Tibial nerve (tissue), 4 donors: ENCODE measurements around the gene MARCHF3. TPM values are rescaled to one million over a fixed set of nuclear protein-coding genes. Genes with fewer than 3 reads are reported as not detected.

Experiments
- DNase-seq, 2 donors: peaks; one replicate each; pipeline ENCODE4 v3.0.0-alpha.2; 2019; ENCODE audit warnings: low spot score in 2 of 2
- H3K27ac ChIP-seq, 4 donors: fragments of 200-600 bp; sonication (generic) in 3 of 4; one replicate each; pipeline ENCODE4 v1.5.1; 2017 to 2019; ENCODE audit warnings: mild to moderate bottlenecking in 1 of 4
- H3K27me3 ChIP-seq, 2 donors: fragments of 200-600 bp; sonication (generic) in 1 of 2; one replicate each; pipeline versions ENCODE4 v1.5.1 to v1.6.0; 2017 to 2019
- H3K36me3 ChIP-seq, 3 donors: fragments of 200-600 bp; sonication (generic); one replicate each; pipeline ENCODE4 v1.5.1; 2018 to 2019
- H3K4me1 ChIP-seq, 4 donors: fragments of 200-600 bp; sonication (generic) in 3 of 4; one replicate each; pipeline ENCODE4 v1.5.1; 2017 to 2019
- H3K4me3 ChIP-seq, 4 donors: fragments of 200-600 bp; sonication (generic) in 3 of 4; one replicate each; pipeline ENCODE4 v1.5.1; 2017 to 2019; ENCODE audit warnings: mild to moderate bottlenecking in 1 of 4, moderate library complexity in 1 of 4
- H3K9me3 ChIP-seq, 4 donors: fragments of 200-600 bp; sonication (generic) in 3 of 4; one replicate each; pipeline ENCODE4 v1.5.1; 2017 to 2019
- CTCF ChIP-seq, 5 experiments: fragments of 200-600 bp in 3 of 5; fragments of 450-650 bp in 2 of 5; sonication (generic) in 3 of 5; IDR thresholded peaks; one replicate each; pipeline ENCODE4 v1.5.1; 2016 to 2019; ENCODE audit warnings: antibody characterized with exemption in 5 of 5, mild to moderate bottlenecking in 3 of 5, moderate library complexity in 2 of 5
- EP300 ChIP-seq, 2 donors: sonication (generic); formaldehyde crosslinking; IDR thresholded peaks; one replicate each; pipeline ENCODE4 v1.6.1; 2017; ENCODE audit warnings: antibody characterized with exemption in 2 of 2, mild to moderate bottlenecking in 1 of 2
- POLR2A ChIP-seq, 2 donors: fragments of 450-650 bp; IDR thresholded peaks; one replicate each; pipeline ENCODE4 v1.6.1; 2017; ENCODE audit warnings: antibody characterized with exemption in 2 of 2, mild to moderate bottlenecking in 2 of 2, moderate library complexity in 2 of 2
- whole genome bisulfite sequencing, 2 donors: methylation state at CpG; one replicate each; pipeline ENCODE4 v1.1.5; 2018; 5-methylcytosine and 5-hydroxymethylcytosine counted together
- total RNA-seq, 4 donors: library from RNA; depleted of rRNA; stranded (reverse); fragments of >200 nt; gene quantifications; one replicate each; pipeline ENCODE4 v1.1.0, GENCODE V29; 2016

MARCHF3 gene
- total RNA-seq, 4 donors from 2014 or later = 1.8 to 8.7 (median 4.7) TPM

- H3K9me3 ChIP-seq = no peaks in the 10 kb centered on the region
- no peak for DNase-seq
- no peak overlapping the region for H3K27ac ChIP-seq
- H3K27me3 ChIP-seq = no peaks in the 10 kb centered on the region
- 87 to 93% methylated on average over 13 of the region's 13 CpGs for WGBS, 2 donors
- H3K4me1 ChIP-seq = no peaks in the 10 kb centered on the region
- TF ChIP-seq EP300 (IDR thresholded peaks at IDR 0.05) (no peak), CTCF (IDR thresholded peaks at IDR 0.05) (no peak), POLR2A (IDR thresholded peaks at IDR 0.05) (no peak)
- H3K4me3 ChIP-seq = no peak overlapping the region
- H3K36me3 ChIP-seq = peaks cover 0 to 5% (median 0%) of the 10 kb centered on the region in 3 donors
Observed at GRCh38 chr5:126878085-126878484, 152.3 kb downstream of the MARCHF3 start.

- 75 to 83% methylated on average over 7 of the region's 7 CpGs for WGBS, 2 donors
- Histone ChIP-seq H3K27me3 (no peaks in the 10 kb centered on the region), H3K27ac (no peak overlapping the region), H3K4me3 (no peak overlapping the region), H3K36me3 (peaks cover 0 to 5% (median 0%) of the 10 kb centered on the region in 3 donors), H3K9me3 (no peaks in the 10 kb centered on the region), H3K4me1 (no peaks in the 10 kb centered on the region)
- no peak for DNase-seq
- TF ChIP-seq POLR2A (IDR thresholded peaks at IDR 0.05) (no peak), CTCF (IDR thresholded peaks at IDR 0.05) (no peak), EP300 (IDR thresholded peaks at IDR 0.05) (no peak)
Observed at GRCh38 chr5:126877602-126878001, 152.8 kb downstream of the MARCHF3 start.

- Histone ChIP-seq H3K27me3 (no peaks in the 10 kb centered on the region), H3K4me3 (no peak overlapping the region), H3K9me3 (no peaks in the 10 kb centered on the region), H3K36me3 (peaks cover 0 to 5% (median 0%) of the 10 kb centered on the region in 3 donors), H3K27ac (no peak overlapping the region), H3K4me1 (no peaks in the 10 kb centered on the region)
- no peak for DNase-seq
- TF ChIP-seq CTCF (IDR thresholded peaks at IDR 0.05) (no peak), POLR2A (IDR thresholded peaks at IDR 0.05) (no peak), EP300 (IDR thresholded peaks at IDR 0.05) (no peak)
- whole genome bisulfite sequencing, 2 donors = 71 to 82% methylated on average over 12 to 13 of the region's 13 CpGs
Observed at GRCh38 chr5:126875303-126875785, 155.0 kb downstream of the MARCHF3 start.

GRCh38 chr5:126872561-126873354 is 157.6 kb downstream of the MARCHF3 start:
- H3K4me1 ChIP-seq = peaks cover 0 to 11% (median 0%) of the 10 kb centered on the region in 4 donors
- TF ChIP-seq EP300 (IDR thresholded peaks at IDR 0.05) (no peak), POLR2A (IDR thresholded peaks at IDR 0.05) (no peak), CTCF (IDR thresholded peaks at IDR 0.05) (no peak)
- H3K36me3 ChIP-seq = peaks cover 0 to 5% (median 0%) of the 10 kb centered on the region in 3 donors
- no peak overlapping the region for H3K4me3 ChIP-seq
- H3K27me3 ChIP-seq = no peaks in the 10 kb centered on the region
- H3K27ac ChIP-seq = no peak overlapping the region
- no peaks in the 10 kb centered on the region for H3K9me3 ChIP-seq
- 78 to 81% methylated on average over 11 of the region's 11 CpGs for WGBS, 2 donors
- no peak for DNase-seq

GRCh38 chr5:126871441-126871840 is 158.9 kb downstream of the MARCHF3 start:
- no peak overlapping the region for H3K4me3 ChIP-seq
- no peaks in the 10 kb centered on the region for H3K9me3 ChIP-seq
- peaks cover 0 to 11% (median 0%) of the 10 kb centered on the region in 4 donors for H3K4me1 ChIP-seq
- TF ChIP-seq EP300 (IDR thresholded peaks at IDR 0.05) = no peak
- TF ChIP-seq POLR2A (IDR thresholded peaks at IDR 0.05) = no peak
- no peak for TF ChIP-seq CTCF (IDR thresholded peaks at IDR 0.05)
- no peaks in the 10 kb centered on the region for H3K27me3 ChIP-seq
- peaks cover 0 to 5% (median 0%) of the 10 kb centered on the region in 3 donors for H3K36me3 ChIP-seq
- no peak overlapping the region for H3K27ac ChIP-seq
- no peak for DNase-seq
- 96 to 97% methylated on average over 5 to 6 of the region's 6 CpGs for WGBS, 2 donors
